ENCODE measurements around the gene RFX7.

The RFX7 gene

DNA sequence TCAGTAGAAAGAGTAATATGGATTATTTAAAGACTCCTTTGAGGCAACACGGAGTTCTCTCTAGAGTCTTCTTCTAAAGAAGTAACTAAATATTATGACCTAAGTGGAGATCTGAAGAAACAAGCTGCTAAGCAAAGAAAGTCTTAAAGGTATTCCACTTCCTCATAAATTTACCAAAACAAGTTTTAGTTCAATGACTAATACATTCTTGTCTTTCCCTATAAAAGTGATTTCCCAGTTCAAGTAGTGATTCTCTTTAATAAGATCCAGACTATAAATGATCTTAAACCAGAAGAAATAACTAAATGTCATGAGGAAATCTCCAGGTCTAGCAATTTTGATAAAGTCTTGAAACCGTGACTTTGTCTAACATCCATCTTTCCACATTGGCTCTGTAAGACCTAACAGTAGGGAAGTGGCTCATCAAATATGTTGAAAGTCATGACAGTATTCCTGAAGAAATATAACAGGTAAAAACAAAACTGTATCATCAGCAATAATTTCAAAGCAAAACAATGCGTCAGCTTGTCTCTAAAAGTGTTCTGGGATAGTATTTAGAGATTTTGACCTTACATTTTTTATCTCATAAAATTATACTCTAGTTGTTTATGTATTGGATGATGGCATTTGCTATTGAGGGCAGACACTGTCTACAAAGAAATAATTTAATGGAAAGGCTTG is 198.5 kb downstream of the RFX7 start:
- DNase-seq (ENCODE audit: low read depth): no peak

DNA sequence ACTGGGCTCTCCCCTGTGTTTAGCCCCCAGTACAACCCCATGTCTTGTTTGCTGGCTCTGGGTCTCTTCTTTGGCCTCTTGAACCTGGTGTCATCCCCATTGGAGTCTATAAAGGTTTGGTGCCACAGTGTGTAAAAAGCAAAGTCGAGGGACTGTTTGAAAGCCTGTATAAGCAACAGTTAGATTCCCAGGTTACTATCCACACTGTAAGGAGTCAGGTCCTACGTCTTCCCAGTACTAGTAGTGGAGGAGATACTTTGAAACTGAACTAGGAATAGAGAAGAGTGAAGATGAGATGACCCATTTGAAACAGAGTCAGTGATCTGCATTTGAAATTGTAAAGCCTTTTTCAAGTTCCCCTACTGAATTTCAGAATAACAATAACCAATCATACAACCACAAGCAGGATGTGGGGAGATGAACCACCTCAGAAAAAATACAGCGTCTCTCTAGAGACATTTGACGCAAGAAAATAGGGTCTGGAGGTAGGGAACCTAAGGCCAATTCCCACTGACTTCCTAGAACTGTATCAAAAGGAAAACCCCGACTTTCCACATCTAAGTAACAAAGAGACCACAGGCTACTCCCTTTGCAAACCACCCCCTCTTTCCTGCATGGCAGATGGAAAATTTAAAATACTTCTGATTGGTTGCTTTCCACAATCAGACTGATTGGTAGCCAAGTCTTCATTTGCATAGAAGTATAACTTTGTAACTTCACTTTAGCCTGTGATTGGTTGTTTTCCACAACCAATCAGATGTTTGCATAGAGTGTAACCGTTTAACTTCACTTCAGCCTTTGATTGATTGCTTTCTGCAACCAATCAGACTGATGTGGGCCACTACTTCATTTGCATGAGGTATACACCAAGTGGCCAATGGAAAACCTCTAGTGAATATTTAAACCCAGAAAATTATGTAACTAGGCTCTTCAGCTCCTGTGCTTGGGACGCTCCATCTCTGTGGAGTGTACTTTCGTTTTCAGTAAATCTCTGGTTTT is 200.4 kb downstream of the RFX7 start:
- DNase-seq (ENCODE audit: low read depth): peak; percentile 47

DNA sequence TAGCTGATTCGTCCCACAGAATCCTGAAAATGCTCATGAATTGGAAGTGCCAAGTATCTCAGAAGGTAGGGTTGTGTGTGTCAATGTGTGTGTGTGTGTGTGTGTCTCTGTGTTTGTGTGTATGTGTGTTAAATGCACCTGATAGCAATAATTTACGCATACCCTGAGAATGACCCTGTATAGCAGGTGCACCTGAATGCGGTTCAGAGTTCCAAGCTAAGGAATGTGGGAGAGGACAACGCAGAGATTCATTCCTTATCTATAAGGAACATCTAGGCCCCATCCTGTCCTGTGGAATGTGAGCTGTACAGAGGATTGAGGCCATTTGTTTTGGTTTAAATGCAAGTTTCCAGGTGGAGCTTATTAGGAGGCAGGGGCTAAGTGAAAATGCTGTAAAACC is 201.2 kb downstream of the RFX7 start:
- no peak for DNase-seq (ENCODE audit: low read depth)

DNA sequence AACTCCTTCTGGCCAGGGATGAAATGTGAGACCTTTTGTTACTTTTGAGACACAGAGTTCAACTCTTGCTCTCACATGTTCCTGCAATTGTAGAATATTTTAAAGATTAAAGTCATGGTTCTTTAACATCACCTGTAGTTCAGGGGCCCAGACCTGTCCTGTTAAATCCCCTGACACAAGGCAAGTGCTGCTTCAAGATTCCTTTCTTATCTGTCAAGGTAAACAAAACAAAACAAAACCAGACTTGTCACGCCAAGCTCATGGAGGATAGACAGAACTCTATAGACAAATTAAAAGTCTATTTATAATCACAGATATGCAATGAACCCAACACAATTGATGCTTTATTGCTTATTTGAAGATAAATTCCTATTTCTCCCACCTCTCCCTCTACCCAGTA is 201.6 kb downstream of the RFX7 start:
- DNase-seq (ENCODE audit: low read depth): no peak

DNA sequence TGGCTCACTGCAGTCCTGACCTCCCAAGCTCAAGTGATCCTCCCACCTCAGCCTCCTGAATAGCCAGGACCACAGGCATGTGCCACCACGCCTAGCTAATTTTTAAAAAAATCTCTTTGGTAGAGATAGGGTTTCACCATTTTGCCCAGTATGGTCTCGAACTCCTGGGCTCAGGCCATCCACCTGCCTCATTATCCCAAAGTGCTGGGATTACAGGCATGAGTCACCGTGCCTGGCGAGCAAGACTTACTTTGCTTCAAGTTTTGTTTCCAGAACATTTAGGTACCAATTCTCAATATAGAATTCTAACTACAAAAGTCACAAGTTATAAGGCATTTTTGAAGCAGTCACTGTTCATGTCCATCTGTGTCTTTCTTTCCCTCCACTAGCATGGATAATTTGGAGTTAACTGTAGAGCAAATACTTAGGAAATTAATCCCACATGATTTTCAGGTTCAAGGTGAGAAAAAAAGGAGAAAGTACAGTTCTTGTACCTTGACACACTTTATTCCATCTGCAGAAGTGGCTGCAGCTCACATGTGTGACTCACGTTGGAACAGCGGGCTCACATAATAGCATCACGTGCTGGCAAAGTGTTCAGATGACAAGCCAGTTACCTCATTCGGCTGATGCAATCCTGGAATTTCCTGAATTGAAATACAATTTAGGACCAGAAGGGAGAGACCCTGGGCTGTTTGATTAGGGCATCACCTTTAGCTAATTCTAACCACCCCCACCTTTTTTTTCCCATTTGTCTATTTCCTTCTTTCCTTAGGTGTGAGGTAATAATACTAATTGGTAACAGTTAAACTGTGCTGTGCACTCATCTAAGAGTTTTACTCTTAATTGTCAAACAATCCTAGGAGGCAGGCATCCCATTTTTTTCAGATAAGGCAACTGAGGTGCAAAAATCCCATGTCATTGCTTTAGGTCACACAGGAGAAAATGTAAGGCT is 203.3 kb downstream of the RFX7 start:
- DNase-seq (ENCODE audit: low read depth): no peak

DNA sequence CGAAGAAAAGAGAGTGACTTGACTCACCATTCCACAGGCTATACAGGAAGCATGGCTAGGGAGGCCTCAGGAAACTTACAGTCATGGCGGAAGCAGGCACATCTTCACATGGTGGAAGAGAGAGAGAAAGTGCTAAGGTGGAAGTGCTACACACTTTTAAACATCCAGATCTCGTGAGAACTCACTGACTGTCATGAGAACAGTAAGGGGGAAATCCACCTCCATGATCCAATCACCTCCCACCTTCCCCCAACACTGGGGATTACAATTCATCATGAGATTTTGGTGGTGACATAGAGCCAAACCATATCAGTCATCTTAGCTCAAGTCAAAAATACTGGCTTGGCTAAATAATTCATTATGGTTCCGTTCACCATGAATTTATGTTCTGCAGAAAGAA is 205.0 kb downstream of the RFX7 start:
- DNase-seq (ENCODE audit: low read depth): no peak

DNA sequence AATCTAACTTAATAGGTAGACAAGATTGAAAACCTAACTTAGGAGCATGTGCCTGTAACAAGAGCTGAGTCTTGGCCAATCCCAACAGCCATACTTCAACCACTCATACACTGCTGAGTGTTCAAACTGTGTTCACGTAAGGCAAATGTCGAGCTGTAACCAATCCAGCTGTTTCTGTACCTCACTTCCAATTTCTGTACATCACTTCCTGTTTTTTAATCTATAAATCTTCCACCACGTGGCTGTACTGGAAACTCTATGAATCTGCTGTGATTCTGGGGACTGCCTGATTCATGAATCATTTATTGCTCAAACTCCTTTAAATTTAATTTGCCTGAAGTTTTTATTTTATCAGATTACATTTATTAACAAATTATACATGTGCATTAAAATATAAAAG is 205.7 kb downstream of the RFX7 start:
- peak; percentile 1 for DNase-seq (ENCODE audit: low read depth)

All from T-helper 22 cell (primary cell).